WI38 (cell line): ENCODE measurements around the gene CORIN.

Source experiments
- H3K4me3 ChIP-seq: 2 replicates; pipeline ENCODE4 v1.5.1; 2011; ENCODE audit warnings: low read depth, mild to moderate bottlenecking, control low read depth, low read length
- TF ChIP-seq, protein P1 (sequence below): IDR thresholded peaks from 2 replicates; pipeline ENCODE4 v1.5.1; 2012; ENCODE audit warnings: low read depth, mild to moderate bottlenecking, control low read depth, low read length

Gene CORIN

GRCh38 chr4:47849466-47849865 lies 11.6 kb upstream of the CORIN start:
- no peak overlapping the region for H3K4me3 ChIP-seq
- TF ChIP-seq, protein P1, sequence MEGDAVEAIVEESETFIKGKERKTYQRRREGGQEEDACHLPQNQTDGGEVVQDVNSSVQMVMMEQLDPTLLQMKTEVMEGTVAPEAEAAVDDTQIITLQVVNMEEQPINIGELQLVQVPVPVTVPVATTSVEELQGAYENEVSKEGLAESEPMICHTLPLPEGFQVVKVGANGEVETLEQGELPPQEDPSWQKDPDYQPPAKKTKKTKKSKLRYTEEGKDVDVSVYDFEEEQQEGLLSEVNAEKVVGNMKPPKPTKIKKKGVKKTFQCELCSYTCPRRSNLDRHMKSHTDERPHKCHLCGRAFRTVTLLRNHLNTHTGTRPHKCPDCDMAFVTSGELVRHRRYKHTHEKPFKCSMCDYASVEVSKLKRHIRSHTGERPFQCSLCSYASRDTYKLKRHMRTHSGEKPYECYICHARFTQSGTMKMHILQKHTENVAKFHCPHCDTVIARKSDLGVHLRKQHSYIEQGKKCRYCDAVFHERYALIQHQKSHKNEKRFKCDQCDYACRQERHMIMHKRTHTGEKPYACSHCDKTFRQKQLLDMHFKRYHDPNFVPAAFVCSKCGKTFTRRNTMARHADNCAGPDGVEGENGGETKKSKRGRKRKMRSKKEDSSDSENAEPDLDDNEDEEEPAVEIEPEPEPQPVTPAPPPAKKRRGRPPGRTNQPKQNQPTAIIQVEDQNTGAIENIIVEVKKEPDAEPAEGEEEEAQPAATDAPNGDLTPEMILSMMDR = no peak

GRCh38 chr4:47848041-47848440 lies 10.2 kb upstream of the CORIN start:
- H3K4me3 ChIP-seq = no peak overlapping the region
- TF ChIP-seq, protein P1 = no peak

GRCh38 chr4:47842985-47843384 lies 5.1 kb upstream of the CORIN start:
- TF ChIP-seq, protein P1 = no peak
- H3K4me3 ChIP-seq = no peak overlapping the region

- no peak overlapping the region for H3K4me3 ChIP-seq
- TF ChIP-seq, protein P1 = no peak
Observed at GRCh38 chr4:47840291-47840690, 2.4 kb upstream of the CORIN start.

DNA sequence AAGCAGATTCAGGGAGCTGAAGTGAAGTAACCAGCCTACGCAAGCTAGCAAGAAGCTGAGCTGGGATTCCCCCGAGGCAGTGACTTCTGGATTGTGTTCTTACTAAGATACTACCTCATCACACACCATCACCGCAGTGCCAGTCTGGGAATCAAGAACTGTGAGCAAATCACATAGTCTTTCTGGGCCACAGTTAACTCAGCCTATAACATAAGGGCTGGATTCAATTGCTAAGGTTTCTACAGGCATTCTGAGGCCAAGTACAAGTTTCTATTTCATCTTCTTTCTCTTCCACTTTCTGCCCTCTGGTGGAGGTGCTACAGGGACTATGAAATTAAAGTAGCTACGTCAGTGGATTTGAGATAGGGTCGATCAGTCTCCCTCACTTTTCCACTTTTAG lies 1.4 kb upstream of the CORIN start:
- TF ChIP-seq, protein P1 = no peak
- no peak overlapping the region for H3K4me3 ChIP-seq

DNA sequence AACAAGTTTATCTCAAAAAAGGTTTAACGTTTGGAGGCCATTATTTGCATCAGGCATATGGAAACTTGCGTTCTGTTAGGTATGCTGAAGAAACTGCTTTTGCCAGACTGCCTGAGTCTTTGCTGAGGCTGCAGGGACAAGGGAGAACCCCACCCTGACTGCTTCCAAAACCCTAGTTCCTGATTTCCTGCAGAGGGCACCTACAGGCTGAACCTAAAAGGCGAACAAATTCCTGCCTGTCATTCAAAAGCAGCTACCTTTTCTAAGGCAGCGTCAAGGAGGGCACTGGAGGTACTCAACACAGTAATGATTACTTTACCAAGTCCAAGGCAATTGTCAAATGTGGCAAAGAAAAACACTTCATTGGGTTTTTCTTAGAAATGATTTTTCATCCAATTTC lies 578 bp upstream of the CORIN start:
- TF ChIP-seq, protein P1 = no peak
- H3K4me3 ChIP-seq = no peak overlapping the region

DNA sequence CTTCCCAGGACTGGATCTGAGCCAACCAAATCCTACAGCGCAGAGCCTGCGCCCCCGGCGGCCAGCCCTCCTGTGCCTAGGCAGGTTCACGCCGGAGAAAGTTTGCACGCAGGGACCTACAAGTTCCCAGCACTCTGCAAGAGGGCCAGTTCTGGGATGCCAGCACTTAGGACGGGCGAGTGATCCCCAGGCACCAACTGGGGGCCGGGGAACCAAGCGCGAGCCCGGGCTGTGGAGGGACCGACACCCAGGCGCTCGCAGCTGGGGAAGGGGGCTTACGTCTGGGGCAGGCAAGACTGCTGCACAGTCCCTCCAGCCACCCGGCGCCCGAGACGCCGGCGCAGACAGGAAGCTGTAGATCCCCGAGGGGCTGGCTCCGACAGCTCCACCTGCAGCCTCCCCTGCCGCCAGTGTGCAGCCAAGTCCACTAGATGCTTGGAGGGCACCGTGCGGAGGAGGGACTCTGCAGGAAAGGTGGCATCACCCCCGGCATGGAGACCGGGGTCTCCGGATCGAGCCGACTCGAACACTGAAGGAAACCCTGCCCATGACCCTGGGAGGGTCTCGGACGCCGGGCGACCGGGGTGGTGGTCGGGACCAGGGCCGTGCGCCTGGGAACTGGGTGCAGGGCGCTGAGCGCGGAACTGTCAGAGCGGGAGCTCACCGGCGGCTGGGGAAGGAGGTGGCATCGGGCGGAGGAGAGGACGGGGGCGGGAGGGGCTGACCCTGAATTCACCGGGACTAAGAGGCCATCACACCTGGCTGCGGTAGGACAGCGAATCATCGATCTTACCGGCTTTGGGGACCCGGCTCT lies 566 bp downstream of the CORIN start:
- TF ChIP-seq, protein P1 = no peak
- H3K4me3 ChIP-seq = peak overlapping the region; percentile 58
